Esophagus squamous epithelium (tissue), 4 donors: ENCODE results near the gene FAM13B.

Source experiments
- CTCF ChIP-seq, 6 experiments: fragments of 450-650 bp in 4 of 6; fragments of 200-600 bp in 2 of 6; sonication (generic) in 2 of 6; IDR thresholded peaks; one replicate each; pipeline ENCODE4 v1.5.1; 2016 to 2019; ENCODE audit warnings: antibody characterized with exemption in 6 of 6, mild to moderate bottlenecking in 4 of 6, moderate library complexity in 4 of 6
- POLR2A ChIP-seq, 4 donors: fragments of 450-650 bp; IDR thresholded peaks; one replicate each; pipeline ENCODE4 v1.6.1; 2017; ENCODE audit warnings: antibody characterized with exemption in 4 of 4, mild to moderate bottlenecking in 4 of 4, moderate library complexity in 3 of 4

- TF ChIP-seq CTCF (IDR thresholded peaks at IDR 0.05): no peak
- no peak for TF ChIP-seq POLR2A (IDR thresholded peaks at IDR 0.05)
These were observed 35.1 kb downstream of the FAM13B start for GRCh38 chr5:137997726-137998213.
